Fibroblast of lung (primary cell): ENCODE measurements around the gene GNAL. TPM values are rescaled to one million over a fixed set of nuclear protein-coding genes. Genes with fewer than 3 reads are reported as not detected.

ENCODE experiments used
- DNase-seq, 2 donors: peaks; one replicate each; pipeline versions ENCODE4 v3.0.0 to v3.0.0-alpha.2; 2010; ENCODE audit warnings: low read depth in 2 of 2
- H2AFZ ChIP-seq: 2 replicates; pipeline ENCODE4 v1.5.1; 2012; ENCODE audit warnings: low read length, control low read depth, inconsistent platforms
- H3K27ac ChIP-seq: 2 replicates; pipeline ENCODE4 v1.5.1; 2011; ENCODE audit warnings: low read length, control low read depth; ENCODE audit not compliant: insufficient read depth
- H3K27me3 ChIP-seq: 2 replicates; pipeline ENCODE4 v1.5.1; 2011; ENCODE audit warnings: mild to moderate bottlenecking, low read length; ENCODE audit not compliant: control insufficient read depth, insufficient read depth
- H3K36me3 ChIP-seq: 2 replicates; pipeline ENCODE4 v1.5.1; 2011; ENCODE audit warnings: low read length; ENCODE audit not compliant: control insufficient read depth, insufficient read depth
- H3K4me1 ChIP-seq: 2 replicates; pipeline ENCODE4 v1.5.1; 2011; ENCODE audit warnings: low read length; ENCODE audit not compliant: control insufficient read depth, insufficient read depth; ENCODE audit errors: extremely low read depth
- H3K4me2 ChIP-seq: 2 replicates; pipeline ENCODE4 v1.5.1; 2011; ENCODE audit warnings: low read length, control low read depth; ENCODE audit not compliant: insufficient read depth; ENCODE audit errors: extremely low read depth
- H3K4me3 ChIP-seq, 4 experiments: fragments of 200-600 bp in 1 of 4; sonication (generic) in 1 of 4; replicated peaks in 1 of 4; 2 replicates each; pipeline ENCODE4 v1.5.1; 2011 to 2016; ENCODE audit warnings: low read length in 4 of 4, low read depth in 3 of 4, mild to moderate bottlenecking in 3 of 4, control low read depth in 2 of 4, inconsistent platforms in 1 of 4, mixed read lengths in 1 of 4; ENCODE audit not compliant: insufficient read depth in 1 of 4; ENCODE audit errors: control extremely low read depth in 1 of 4
- H3K79me2 ChIP-seq: 2 replicates; pipeline ENCODE4 v1.5.1; 2012; ENCODE audit warnings: mild to moderate bottlenecking, low read length, inconsistent platforms; ENCODE audit not compliant: control insufficient read depth, insufficient read depth
- H3K9ac ChIP-seq: 2 replicates; pipeline ENCODE4 v1.5.1; 2011; ENCODE audit warnings: mild to moderate bottlenecking, low read length, control low read depth; ENCODE audit not compliant: insufficient read depth
- H3K9me3 ChIP-seq: 2 replicates; pipeline ENCODE4 v1.5.1; 2012; ENCODE audit warnings: low read depth, low read length; ENCODE audit not compliant: control insufficient read depth, insufficient read depth
- H4K20me1 ChIP-seq: 2 replicates; pipeline ENCODE4 v1.5.1; 2011; ENCODE audit warnings: low read length; ENCODE audit not compliant: control insufficient read depth, insufficient read depth; ENCODE audit errors: extremely low read depth
- EZH2 ChIP-seq: IDR thresholded peaks from 2 replicates; pipeline ENCODE4 v1.5.1; 2012; ENCODE audit warnings: low read length, control low read depth, mild to moderate bottlenecking; ENCODE audit errors: missing control alignments
- polyA plus RNA-seq, 2 donors: library from polyadenylated mRNA; depleted of rRNA in 1 of 2; stranded (reverse) in 1 of 2; unstranded in 1 of 2; fragments of >200 nt; gene quantifications; 2 replicates each; pipeline ENCODE4 v1.2.1, GENCODE V29; 2011 to 2012; ENCODE audit warnings: missing spikeins in 1 of 2
- total RNA-seq: library from RNA; depleted of rRNA; stranded (reverse); fragments of >200 nt; gene quantifications from 2 replicates; pipeline ENCODE4 v1.2.1, GENCODE V29; 2014
- TF ChIP-seq, protein P1 (sequence below), 2 donors: IDR thresholded peaks in 1 of 2; conservative IDR thresholded peaks in 1 of 2; 1 replicate in 1 of 2; 2 replicates in 1 of 2; pipeline ENCODE4 v1.5.1; 2011 to 2012; ENCODE audit warnings: low read length in 2 of 2, control low read depth in 1 of 2, inconsistent platforms in 1 of 2, low read depth in 1 of 2, mild to moderate bottlenecking in 1 of 2

The GNAL gene
- total and polyA plus RNA-seq, 2 donors (not counting 1 experiment from before 2014, with no cell fraction given) = 0.05 to 0.50 TPM

DNA sequence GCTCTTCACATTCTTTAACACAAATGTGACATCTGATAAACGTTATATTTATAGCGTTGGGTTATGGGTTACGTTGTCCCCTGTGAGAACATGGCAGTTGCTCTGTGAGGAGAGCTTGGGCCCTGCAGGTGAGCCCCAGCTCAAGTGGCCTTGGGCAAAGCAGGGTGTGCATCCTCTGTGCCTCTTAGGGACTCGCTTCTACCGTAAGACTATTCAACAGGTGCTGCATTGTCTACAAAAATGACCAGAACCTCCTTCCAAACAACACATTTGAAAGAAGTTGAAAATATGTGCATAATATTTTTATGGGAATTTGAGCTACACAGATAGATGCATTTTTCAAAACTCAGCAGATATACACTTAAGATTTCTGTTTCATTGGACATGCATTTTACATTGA lies 145.7 kb downstream of the GNAL start:
- Histone ChIP-seq H3K4me1 (no peaks in the 10 kb centered on the region), H3K9ac (no peak overlapping the region), H3K4me3 (no peak overlapping the region), H3K27ac (no peak overlapping the region), H3K4me2 (no peak overlapping the region), H3K27me3 (no peaks in the 10 kb centered on the region), H3K79me2 (no peaks in the 10 kb centered on the region), H3K36me3 (no peaks in the 10 kb centered on the region), H2AFZ (no peak overlapping the region), H4K20me1 (no peaks in the 10 kb centered on the region), H3K9me3 (no peaks in the 10 kb centered on the region)
- no peak for TF ChIP-seq EZH2
- TF ChIP-seq, protein P1, sequence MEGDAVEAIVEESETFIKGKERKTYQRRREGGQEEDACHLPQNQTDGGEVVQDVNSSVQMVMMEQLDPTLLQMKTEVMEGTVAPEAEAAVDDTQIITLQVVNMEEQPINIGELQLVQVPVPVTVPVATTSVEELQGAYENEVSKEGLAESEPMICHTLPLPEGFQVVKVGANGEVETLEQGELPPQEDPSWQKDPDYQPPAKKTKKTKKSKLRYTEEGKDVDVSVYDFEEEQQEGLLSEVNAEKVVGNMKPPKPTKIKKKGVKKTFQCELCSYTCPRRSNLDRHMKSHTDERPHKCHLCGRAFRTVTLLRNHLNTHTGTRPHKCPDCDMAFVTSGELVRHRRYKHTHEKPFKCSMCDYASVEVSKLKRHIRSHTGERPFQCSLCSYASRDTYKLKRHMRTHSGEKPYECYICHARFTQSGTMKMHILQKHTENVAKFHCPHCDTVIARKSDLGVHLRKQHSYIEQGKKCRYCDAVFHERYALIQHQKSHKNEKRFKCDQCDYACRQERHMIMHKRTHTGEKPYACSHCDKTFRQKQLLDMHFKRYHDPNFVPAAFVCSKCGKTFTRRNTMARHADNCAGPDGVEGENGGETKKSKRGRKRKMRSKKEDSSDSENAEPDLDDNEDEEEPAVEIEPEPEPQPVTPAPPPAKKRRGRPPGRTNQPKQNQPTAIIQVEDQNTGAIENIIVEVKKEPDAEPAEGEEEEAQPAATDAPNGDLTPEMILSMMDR (conservative IDR thresholded peaks at IDR 0.05 in 1 of 2, IDR thresholded peaks at IDR 0.05 in 1 of 2; ENCODE audit: low read depth in 1 of 2, low read length in 2 of 2) = no peak
- DNase-seq = no peak

DNA sequence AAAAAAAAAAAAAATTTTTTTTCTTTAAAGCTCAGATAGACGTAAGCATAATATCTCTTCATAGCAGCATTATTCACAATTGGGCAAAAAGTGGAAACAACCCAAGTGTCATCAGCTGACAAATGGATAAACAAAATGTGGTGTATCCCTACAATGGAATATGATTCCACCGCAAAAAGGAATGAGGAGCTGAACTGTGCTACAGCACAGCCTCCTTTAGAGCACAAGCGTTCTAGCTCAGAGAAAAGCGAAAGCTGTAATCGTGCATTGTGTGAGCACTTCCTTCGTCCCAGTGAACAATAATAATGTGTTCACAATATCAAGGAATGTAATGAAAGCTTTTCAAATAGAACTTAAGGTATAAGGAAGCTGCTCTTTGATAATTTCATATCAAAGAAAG lies 150.5 kb downstream of the GNAL start:
- no peak overlapping the region for H3K4me2 ChIP-seq

DNA sequence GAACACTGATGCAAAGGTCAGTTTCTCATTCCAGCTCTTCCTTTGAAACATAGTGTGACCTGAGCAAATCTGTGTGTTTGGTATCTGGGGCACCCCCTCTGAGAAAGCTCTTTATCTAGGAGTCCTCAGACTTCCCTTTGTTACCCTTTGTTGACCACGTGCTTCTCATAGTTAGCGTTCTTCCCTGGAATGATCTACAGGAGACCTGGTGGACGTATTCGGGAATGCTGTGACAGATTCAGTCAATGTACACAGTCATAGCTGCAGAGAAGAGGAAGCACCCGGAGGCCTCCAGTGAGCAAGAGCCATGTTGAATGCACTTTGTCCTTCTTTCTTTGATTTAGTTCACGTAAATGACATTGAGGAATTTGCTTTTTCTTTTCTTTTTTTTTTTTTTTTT lies 151.4 kb downstream of the GNAL start:
- no peak for TF ChIP-seq EZH2
- TF ChIP-seq, protein P1 (conservative IDR thresholded peaks at IDR 0.05 in 1 of 2, IDR thresholded peaks at IDR 0.05 in 1 of 2; ENCODE audit: low read depth in 1 of 2, low read length in 2 of 2) = no peak
- no peaks in the 10 kb centered on the region for H3K79me2 ChIP-seq
- DNase-seq = no peak
- no peak overlapping the region for H3K4me3 ChIP-seq
- no peaks in the 10 kb centered on the region for H4K20me1 ChIP-seq
- H3K9ac ChIP-seq = no peak overlapping the region
- H3K4me2 ChIP-seq = no peak overlapping the region
- no peak overlapping the region for H2AFZ ChIP-seq
- H3K36me3 ChIP-seq = no peaks in the 10 kb centered on the region
- no peaks in the 10 kb centered on the region for H3K4me1 ChIP-seq
- no peaks in the 10 kb centered on the region for H3K27me3 ChIP-seq
- no peaks in the 10 kb centered on the region for H3K9me3 ChIP-seq
- H3K27ac ChIP-seq = no peak overlapping the region

More for the DNA sequence above, 150.5 kb downstream of the GNAL start:
- no peak for DNase-seq
- Histone ChIP-seq H3K9ac (no peak overlapping the region), H3K36me3 (no peaks in the 10 kb centered on the region), H2AFZ (no peak overlapping the region), H3K27me3 (no peaks in the 10 kb centered on the region), H3K27ac (no peak overlapping the region), H3K4me3 (no peak overlapping the region), H3K4me1 (no peaks in the 10 kb centered on the region), H4K20me1 (no peaks in the 10 kb centered on the region), H3K9me3 (no peaks in the 10 kb centered on the region), H3K79me2 (no peaks in the 10 kb centered on the region)
- TF ChIP-seq EZH2 = no peak
- TF ChIP-seq, protein P1 (conservative IDR thresholded peaks at IDR 0.05 in 1 of 2, IDR thresholded peaks at IDR 0.05 in 1 of 2; ENCODE audit: low read depth in 1 of 2, low read length in 2 of 2) = no peak
